ENCODE results near the gene CR1.

- TF ChIP-seq REST (IDR thresholded peaks at IDR 0.05; ENCODE audit: low read depth) (no peak), CTCF (IDR thresholded peaks at IDR 0.05 in 2 of 3, conservative IDR thresholded peaks at IDR 0.05 in 1 of 3; ENCODE audit: borderline replicate concordance in 1 of 3, insufficient read depth in 1 of 3, low read depth in 2 of 3, low read length in 2 of 3) (no peak), EZH2phosphoT487 (IDR thresholded peaks at IDR 0.05; ENCODE audit: borderline replicate concordance) (no peak), EZH2 (IDR thresholded peaks at IDR 0.05) (no peak), SIN3A (IDR thresholded peaks at IDR 0.05; ENCODE audit: low read depth) (no peak), FOSL1 (IDR thresholded peaks at IDR 0.05; ENCODE audit: low read depth) (no peak), POLR2A (IDR thresholded peaks at IDR 0.05; ENCODE audit: borderline replicate concordance, extremely low read depth, insufficient read depth, insufficient read length) (no peak), YY1 (IDR thresholded peaks at IDR 0.05; ENCODE audit: extremely low read depth, insufficient replicate concordance, low read depth, low read length) (no peak)
These were observed 131.0 kb downstream of the CR1 start for GRCh38 chr1:207626972-207627337.

Data from HCT116 (cell line).